GM20431 (cell line): ENCODE measurements around the gene KCNK4.
"Not testable (repeated sequence)": the region's sequence is repeated elsewhere in the genome, so short reads cannot be mapped to it uniquely, and the experiment has no call there.

Experiments used
- in situ Hi-C: fragments of 300-500 bp; cut with MseI, MboI; formaldehyde crosslinking; loops from one replicate; pipeline ENCODE4 v1.15.0; 2020; ENCODE audit warnings: low sequenced_read_pairs; ENCODE audit not compliant: unreplicated experiment

Gene KCNK4

DNA sequence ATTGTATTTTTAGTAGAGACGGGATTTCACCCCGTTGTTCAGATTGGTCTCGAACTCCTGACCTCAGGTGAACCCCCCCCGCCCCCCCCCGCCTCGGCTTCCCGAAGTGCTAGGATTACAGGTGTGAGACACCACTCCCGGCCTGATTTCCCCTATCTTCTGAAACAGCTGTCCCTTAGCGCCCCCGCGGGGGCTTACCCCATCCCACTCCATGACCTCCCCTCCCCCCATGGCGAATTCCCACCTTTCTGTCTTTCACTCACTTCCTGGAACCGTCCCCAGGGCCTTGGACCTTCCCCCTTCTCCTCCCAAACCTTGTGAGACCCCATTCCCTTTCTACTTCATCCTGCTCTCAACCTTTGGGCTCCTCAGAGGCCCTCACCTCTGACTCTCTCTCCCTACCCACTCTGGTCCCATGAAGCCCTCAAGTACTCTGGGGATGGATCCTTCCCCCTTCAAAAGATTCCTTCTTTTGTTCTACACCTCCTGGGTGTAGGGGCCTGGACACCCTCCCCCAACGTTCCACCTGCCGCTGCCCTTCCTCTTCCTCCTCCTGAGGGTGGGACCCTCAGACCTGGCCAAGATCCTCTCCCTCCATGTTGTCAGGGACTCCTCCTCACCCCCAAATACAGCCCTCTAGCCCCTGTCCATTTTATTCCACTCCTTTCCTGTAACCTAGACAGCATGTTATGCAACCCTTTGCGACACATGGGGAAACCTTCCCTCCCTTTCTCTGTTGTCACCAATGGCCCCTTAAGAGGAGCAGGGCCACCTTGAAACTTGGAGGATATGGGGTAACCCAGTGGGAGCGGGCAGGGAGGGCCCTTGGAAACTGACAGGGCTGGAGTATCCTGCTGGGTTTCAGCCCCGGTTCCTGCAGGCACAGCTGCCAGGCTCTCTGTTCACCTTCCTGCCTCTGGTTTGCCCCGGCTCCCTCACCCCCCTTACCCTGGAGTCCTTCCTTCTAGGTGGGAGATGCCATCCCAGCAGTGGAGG, 28.0 kb downstream of the KCNK4 start:
- in situ Hi-C loops: no loop called here

DNA sequence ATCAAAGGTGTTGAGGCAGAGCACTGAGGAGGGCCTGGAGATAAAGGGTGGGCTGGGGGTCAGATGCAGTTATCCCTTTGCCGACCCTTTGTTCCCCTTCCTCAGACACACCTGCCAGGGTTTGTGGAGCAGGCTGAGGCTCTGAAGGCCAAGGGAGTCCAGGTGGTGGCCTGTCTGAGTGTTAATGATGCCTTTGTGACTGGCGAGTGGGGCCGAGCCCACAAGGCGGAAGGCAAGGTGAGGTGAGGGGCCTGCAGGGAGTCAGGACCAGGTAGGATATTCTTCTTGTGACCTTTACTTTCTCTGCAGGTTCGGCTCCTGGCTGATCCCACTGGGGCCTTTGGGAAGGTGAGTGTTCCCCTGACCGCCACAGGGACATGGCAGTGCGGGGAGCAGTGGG, 29.5 kb downstream of the KCNK4 start:
- in situ Hi-C loops: no loop called here

DNA sequence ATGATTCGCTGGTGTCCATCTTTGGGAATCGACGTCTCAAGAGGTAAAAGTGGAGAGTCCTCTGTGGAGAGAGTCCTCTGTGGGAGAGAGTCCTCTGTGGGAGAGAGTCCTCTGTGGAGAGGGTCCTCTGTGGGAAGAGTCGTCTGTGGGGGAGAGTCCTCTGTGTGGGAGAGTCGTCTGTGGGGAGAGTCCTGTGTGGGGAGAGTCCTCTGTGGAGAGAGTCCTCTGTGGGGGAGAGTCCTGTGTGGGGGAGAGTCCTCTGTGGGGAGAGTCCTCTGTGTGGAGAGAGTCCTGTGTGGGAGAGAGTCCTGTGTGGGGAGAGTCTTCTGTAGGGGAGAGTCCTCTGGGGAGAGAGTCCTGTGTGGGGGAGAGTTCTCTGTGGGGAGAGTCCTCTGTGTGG, 29.9 kb downstream of the KCNK4 start:
- in situ Hi-C loops: no loop called here

DNA sequence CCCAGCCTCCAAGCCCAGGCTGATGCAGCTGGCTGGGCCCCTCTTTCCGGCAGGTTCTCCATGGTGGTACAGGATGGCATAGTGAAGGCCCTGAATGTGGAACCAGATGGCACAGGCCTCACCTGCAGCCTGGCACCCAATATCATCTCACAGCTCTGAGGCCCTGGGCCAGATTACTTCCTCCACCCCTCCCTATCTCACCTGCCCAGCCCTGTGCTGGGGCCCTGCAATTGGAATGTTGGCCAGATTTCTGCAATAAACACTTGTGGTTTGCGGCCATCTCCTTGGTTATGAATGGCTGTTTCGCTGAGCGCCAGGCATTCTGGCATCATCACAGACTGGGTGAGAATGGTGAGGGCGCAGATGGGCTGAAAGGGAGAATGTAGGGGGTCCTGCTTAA, 30.4 kb downstream of the KCNK4 start:
- in situ Hi-C loops: no loop called here

DNA sequence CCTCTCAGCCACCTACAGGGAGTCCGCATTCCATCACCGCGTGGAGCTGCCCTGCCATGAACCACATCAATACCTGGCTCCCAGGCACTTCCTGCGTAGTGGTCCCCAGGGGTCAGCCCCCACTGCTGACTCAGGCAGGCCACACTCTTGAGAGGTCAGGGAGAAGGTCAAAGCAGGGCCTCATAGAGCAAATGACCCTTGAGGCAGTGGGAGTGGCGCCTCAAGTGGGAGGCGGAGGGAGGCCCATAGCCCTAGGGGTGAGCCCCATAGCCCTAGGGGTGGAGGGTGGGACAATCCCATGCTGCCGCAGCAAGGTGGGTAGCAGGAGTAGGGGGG, 31.8 kb downstream of the KCNK4 start:
- in situ Hi-C loops: no loop called here

DNA sequence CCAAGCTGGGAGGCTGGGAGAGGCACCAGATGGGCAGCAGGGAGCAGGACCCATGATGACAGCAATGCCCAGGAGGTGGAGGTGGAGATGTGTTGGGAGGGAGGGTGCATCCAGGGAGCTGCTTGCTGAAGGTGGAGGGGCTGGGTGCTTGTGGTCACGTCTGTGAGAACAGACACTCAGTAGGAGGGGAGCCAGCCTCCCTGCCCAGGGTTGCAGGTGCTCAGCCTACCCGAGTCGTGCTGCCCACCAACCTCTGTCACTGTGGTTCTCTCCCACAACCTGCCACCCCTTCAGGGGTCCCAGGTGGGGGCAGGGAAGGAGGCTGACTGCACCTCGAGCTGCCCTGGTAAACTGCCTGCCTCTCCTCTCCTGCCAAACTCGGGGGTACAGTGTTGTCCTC, 32.3 kb downstream of the KCNK4 start:
- in situ Hi-C loops: no loop called here

DNA sequence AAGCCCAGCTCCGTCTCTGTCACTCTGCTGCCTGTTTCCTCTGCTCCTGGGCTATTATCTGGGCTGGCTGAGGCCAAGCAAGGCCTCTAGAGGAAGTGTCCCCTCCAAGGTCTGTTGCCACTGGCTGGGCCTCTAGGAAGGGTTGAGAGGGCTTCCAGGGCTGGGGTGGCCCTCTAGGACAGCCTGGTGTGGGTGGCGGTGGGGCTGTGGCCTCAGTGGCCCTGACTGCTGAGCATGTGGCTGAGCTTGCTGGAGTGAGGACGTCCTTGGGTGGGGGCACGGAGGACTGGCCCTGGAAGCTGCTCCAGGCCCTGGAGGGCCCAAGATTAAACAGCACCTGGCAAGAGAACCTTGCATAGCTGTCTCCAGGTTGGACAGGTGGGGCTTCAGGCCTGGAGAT, 32.9 kb downstream of the KCNK4 start:
- in situ Hi-C loops: not testable (repeated sequence)

DNA sequence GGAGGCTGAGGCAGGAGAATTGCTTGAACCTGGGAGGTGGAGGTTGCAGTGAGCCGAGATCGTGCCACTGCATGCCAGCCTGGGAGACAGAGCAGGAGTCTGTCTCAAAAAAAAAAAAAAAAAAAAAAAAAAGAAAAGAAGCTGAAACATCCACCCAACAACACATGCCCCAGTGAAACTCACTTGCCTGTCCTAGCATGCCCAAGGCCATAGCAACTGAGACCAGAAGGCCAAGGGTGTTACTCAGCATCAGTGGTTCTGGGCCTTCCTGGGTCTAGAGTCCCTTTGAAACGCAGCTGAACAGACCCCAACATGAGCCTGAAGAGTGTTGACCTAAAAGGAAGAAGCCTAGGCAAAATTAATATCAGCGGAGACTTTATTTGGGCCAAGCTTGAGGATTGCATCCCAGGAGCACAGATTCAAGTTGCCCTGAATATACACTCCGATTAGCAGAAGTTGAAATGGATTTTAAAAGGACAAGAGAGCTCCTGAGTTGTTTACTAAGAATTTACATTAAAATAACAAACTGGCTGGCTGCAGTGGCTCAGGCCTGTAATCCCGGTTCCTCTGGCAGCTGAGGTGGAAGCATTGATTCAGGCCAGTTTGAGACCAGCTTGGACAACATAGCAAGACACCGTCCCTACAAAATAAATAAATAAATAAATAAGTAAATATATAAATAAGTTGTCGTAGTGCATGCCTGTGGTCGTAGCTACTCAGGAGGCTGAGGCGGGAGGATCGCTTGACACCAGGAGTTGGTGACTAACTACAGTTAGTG, 33.8 kb downstream of the KCNK4 start:
- in situ Hi-C loops: no loop called here

DNA sequence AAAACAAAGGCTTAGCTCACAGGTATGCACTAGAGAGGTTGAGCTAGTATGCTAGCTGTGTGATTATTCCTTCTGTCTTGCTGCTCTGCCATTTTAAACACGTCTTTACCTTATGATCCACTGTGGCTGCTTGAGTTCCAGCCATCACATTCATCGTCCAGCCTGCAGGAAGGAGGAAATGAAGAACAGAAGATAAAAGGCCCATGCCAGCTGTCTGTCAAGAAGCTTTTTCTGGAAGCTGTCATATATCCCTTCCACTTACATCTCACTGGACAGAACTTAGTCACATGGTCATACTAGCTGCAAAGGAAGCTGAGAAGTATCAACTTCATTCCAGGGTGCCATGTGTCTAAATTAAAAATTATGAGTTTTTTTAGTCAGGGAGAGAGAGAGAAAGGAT, 36.3 kb downstream of the KCNK4 start:
- in situ Hi-C loops: no loop called here

DNA sequence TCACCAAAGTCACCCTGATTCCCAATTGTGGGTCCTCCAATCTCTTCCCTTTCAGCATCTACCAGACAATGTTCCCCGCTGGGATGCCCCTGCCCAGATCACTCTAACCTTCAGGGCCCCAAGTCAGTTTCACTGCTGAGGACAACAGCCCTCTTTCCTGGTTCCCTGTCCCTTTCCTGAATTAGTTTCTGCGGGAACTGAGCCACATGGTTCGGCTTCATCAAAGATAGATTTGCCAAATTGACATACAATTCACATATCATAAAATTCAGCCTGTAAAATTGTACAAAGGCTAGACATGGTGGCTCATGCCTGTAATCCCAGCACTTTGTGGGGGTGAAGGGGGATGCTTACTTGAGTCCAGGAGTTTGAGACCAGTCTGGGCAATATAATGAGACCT, 36.9 kb downstream of the KCNK4 start:
- in situ Hi-C loops: no loop called here

DNA sequence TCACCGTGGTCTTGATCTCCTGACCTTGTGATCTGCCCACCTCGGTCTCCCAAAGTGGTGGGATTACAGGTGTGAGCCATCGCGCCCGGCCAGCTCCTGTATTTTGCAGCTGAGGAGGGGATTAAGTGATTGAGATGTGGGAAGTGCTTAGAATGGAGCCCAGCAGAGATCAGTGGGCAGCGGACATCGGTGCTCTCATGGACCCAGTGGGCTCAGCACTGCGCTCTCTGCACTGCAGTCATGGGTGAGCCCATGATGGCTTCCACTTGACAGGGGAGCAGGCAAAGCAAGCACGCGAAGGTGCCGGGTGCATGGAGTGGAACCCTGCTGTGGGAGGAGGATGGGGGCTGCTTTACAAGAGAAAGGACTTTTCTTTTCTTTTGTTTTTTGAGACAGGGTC, 39.8 kb downstream of the KCNK4 start:
- in situ Hi-C loops: no loop called here

DNA sequence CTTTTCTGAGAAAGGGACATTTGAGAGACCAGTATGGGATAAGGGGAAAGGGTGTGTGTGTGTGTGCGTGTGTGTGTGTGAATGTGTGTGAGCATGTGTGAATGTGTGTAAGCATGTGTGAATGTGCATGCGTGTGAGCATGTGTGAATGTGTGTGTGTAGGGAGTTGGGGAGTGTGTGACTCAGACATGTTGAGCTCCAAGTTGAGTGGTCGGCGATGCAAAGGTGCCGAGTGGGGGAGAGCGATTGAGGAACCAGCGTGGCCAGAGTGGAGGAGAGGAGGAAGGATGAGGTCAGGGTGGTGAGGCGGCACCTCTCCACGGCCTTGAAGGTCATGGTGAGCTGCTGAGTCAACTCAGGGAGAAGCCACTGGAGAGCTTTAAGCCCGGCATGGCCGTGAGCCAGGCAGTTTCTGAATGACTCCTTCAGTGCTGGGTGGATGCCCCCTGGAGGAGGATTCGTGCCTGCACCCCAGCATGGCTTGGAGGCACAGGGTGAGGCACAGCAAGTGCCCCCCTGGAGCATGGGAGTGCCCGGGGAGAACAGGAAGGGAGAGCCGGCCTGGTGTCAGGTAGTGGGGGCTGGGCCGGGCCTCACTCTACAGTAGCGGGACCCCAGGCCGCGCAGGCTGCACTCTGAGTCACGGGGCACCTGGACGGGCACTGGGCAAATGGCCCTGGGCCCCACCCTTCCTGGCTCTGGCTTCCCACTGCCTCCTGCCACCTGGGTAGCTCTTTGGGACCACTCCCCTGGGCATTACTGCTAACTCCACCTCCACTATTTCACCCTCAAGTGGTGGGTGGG, 40.7 kb downstream of the KCNK4 start:
- in situ Hi-C loops: no loop called here

DNA sequence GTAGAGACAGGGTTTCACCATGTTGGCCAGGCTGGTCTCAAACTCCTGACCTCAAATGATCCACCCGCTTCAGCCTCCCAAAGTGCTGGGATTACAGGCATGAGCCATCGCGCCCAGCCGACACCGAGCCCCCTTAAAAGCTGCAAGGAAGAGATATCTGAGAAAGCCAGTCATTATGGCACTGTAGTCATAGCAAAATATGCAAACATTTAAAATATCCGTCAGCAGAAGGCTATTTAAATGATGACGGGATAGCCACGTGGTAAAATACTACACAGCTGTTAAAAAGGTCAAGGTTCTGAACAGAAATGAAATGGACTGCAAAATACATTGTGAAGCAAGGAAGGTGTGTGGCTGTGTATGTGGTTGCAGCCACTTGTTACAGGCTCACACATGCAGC, 42.5 kb downstream of the KCNK4 start:
- in situ Hi-C loops: no loop called here

DNA sequence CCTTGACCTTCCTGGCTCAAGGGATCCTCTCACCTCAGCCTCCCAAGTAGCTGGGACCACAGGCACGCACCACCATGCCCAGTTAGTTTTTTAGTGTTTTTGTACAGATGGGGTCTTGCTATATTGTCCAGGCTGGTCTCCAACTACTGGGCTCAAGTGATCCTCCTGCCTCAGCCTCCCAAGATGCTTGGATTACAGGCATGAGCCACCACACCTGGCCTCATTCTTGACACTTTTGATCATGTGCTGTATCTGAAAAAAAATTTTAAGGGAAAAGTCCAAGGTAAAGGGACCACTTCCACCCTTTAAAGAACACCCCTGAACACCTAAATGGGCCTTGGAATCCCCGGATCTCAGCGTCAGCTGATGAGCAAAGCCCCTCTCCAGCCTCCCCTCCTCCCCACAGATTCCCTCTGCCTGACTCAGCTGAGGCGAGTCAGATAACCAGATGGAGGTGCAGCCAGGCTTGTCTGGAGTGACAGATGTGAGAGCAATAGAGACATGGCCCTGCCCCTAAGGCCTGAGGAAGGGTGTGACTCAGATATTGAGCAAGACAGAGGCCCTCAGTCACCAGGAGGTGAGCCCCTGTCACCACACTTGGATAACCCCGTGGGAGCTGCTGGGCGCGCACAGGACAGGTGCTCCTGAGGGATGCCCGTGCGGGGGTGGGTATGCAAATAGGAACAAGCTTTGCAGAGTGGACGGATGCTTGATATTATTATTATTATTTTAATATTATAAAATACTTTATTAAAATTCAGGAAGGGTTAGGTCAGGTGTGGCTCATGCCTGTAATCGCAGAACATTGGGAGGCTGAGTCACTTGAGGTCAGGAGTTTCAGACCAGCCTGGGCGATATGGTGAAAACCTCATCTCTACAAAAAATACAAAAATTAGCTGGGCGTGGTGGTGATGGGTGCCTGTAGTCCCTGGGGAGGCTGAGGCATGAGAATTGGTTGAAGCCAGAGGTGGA, 43.9 kb downstream of the KCNK4 start:
- in situ Hi-C loops: no loop called here

DNA sequence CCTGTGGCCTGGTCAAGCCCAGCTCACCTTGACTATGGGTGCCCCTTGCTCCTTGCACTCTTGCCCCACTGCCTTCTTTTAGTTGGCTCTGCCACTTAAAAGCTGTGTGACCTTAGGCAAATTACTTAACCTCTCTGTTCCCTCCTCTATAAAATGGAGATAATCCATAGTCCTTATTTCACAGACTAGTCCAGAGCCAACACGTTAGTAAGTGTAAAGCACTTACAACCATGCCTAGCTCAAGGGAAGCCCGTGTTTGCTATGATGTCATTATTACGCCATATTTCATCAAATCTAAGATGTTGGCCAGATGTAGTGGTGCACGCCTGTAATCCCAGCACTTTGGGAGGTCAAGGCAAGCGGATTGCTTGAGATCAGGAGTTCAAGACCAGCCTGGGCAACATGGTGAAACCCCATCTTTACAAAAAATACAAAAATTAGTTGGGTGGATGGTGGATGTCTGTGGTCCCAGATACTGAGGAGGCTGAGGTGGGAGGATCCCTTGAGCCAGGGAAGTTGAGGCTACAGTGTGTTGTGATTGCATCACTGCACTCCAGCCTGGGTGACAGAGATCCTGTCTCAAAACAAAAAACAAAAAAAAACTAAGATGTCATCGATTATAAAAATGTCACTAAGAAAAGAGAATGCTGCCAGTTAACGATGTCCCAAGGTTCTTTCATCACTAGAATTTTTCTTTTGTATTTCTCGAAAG, 46.6 kb downstream of the KCNK4 start:
- in situ Hi-C loops: no loop called here

DNA sequence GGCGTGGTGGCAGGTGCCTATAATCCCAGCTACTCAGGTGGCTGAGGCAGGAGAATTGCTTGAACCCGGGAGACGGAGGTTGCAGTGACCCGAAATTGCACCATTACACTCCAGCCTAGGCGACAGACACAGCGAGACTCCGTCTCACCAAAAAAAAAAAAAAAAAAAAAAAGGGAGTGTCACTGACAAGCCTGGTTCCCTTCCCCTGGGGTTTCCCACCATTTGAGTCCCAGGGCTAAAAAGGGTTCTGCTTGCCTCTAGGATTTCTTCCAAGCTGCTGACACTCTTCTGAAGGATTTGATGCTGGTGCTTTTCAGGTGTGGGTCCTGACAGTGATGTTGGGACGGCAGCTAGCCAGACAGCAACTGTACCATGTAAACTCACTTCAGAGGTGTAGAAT, 47.6 kb downstream of the KCNK4 start:
- in situ Hi-C loops: no loop called here

DNA sequence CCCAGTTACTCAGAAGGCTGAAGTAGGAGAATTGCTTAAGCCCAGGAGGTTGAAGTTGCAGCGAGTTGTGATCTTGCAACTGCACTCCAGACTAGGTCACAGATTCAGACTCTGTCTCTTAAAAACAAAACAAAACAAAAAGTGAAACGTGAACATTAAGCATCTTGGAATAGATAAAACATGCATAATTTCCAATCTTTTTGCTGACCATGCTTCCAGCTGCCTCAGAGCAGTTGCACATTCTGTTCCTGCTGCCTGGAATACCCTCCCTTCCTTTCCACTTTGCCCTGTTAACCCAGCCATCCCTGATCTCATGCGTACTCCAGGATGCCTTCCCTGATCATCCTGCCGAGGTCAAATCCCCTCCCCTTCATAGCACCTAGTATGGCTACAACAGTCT, 48.2 kb downstream of the KCNK4 start:
- in situ Hi-C loops: no loop called here

DNA sequence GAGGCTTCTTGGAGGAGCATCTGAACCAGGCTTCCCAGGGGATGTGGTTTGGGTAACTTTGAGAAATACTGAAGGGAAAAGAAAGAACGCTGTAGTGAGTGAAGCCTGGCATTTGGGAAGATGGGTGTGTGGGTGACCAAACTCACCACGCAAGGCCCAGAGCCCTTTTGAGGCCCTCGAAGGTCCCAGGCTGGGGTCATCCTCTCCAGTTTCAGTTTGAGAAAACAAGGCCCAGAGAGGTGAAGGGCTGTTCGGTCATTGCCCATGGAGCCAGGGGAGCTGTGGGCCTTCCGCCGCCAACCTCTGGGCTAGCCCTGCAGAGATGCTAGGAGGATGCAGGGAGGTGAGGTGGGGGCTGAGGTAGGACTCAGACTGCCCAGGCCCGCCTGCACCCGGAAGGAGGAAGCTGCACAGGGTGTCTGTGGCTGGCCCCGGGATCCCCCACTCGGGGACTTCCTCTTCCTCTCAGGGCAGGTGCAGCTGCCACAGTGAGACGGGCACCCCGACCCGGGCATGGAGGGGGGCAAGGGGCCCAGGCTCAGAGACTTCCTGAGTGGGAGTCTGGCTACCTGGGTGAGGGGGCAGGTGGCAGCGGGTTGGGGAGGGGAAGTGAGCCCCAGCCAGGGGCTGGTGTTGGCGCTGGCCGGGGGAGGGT, 48.8 kb downstream of the KCNK4 start, which contains the start of gene CCDC88B:
Gene CCDC88B, plus strand, starts transcription at position 451 of the 655 bp plus-strand sequence. Its CDS starts 63 bp downstream, at position 514.
- in situ Hi-C loops: no loop called here
